ENCODE data around the gene ATOSB. TPM values are rescaled to one million over a fixed set of nuclear protein-coding genes. Genes with fewer than 3 reads are reported as not detected.
"Not testable (repeated sequence)": the region's sequence is repeated elsewhere in the genome, so short reads cannot be mapped to it uniquely, and the experiment has no call there.

Gene ATOSB
- 15.6 TPM for total RNA-seq
- long read RNA-seq, partial matches to known transcripts = 8 of 11 reads
- long read RNA-seq, other reads (novel, unspliced or antisense) = 3 of 11 reads

GRCh38 chr9:35115680-35116538, at the start of gene ATOSB:
Gene ATOSB, minus strand, starts transcription at chr9:35115862. Its CDS starts 7,588 bp downstream, at chr9:35108274.
- intact Hi-C loops (cut with micrococcal nuclease) = loop anchor here (5.0 to 10.0 kb wide), 2 partner anchors 141 to 359 kb away; no protein-coding TSS in a partner anchor
- ATAC-seq (peak; percentile 67), DNase-seq (peak; percentile 97)

GRCh38 chr9:35164711-35165110, 49.0 kb upstream of the ATOSB start:
- intact Hi-C loops (cut with micrococcal nuclease) = no loop called here
- DNase-seq (no peak), ATAC-seq (no peak)

GRCh38 chr9:35163413-35163812, 47.8 kb upstream of the ATOSB start:
- DNase-seq = no peak
- intact Hi-C loops (cut with micrococcal nuclease) = no loop called here
- no peak for ATAC-seq

GRCh38 chr9:35162605-35163315, 47.1 kb upstream of the ATOSB start:
- ATAC-seq (no peak), DNase-seq (no peak)
- intact Hi-C loops (cut with micrococcal nuclease) = no loop called here

- ATAC-seq = peak; percentile 99
- intact Hi-C loops (cut with micrococcal nuclease) = no loop called here
- peak; percentile 98 for DNase-seq
Observed at GRCh38 chr9:35161713-35162604, 46.3 kb upstream of the ATOSB start, which contains the start of gene UNC13B. Gene UNC13B, plus strand, starts transcription at chr9:35162009. Its CDS starts 275 bp downstream, at chr9:35162284.

GRCh38 chr9:35158501-35159280, 43.0 kb upstream of the ATOSB start:
- ATAC-seq = no peak
- DNase-seq = no peak
- intact Hi-C loops (cut with micrococcal nuclease) = no loop called here

GRCh38 chr9:35157836-35158235, 42.2 kb upstream of the ATOSB start:
- ATAC-seq; intact Hi-C loops (cut with micrococcal nuclease); DNase-seq: not testable (repeated sequence)

GRCh38 chr9:35156781-35157180, 41.1 kb upstream of the ATOSB start:
- DNase-seq (no peak), ATAC-seq (no peak)
- intact Hi-C loops (cut with micrococcal nuclease) = no loop called here

- DNase-seq (no peak), ATAC-seq (no peak)
- intact Hi-C loops (cut with micrococcal nuclease) = no loop called here
Observed at GRCh38 chr9:35152926-35153325, 37.3 kb upstream of the ATOSB start.

GRCh38 chr9:35147941-35148563, 32.4 kb upstream of the ATOSB start:
- ATAC-seq; DNase-seq; intact Hi-C loops (cut with micrococcal nuclease): not testable (repeated sequence)

- no peak for DNase-seq
- intact Hi-C loops (cut with micrococcal nuclease) = no loop called here
- ATAC-seq = no peak
Observed at GRCh38 chr9:35142037-35142436, 26.4 kb upstream of the ATOSB start.

- ATAC-seq (no peak), DNase-seq (no peak)
- intact Hi-C loops (cut with micrococcal nuclease) = no loop called here
Observed at GRCh38 chr9:35140093-35140492, 24.4 kb upstream of the ATOSB start.

GRCh38 chr9:35136866-35137265, 21.2 kb upstream of the ATOSB start:
- ATAC-seq = no peak
- no peak for DNase-seq
- intact Hi-C loops (cut with micrococcal nuclease) = no loop called here

GRCh38 chr9:35135988-35136387, 20.3 kb upstream of the ATOSB start:
- ATAC-seq (no peak), DNase-seq (no peak)
- intact Hi-C loops (cut with micrococcal nuclease) = no loop called here

GRCh38 chr9:35134920-35135319, 19.3 kb upstream of the ATOSB start:
- ATAC-seq (no peak), DNase-seq (no peak)
- intact Hi-C loops (cut with micrococcal nuclease) = no loop called here

GRCh38 chr9:35116898-35117551, 1.4 kb upstream of the ATOSB start:
- intact Hi-C loops (cut with micrococcal nuclease) = loop anchor here (5.0 to 10.0 kb wide), 2 partner anchors 140 to 358 kb away; no protein-coding TSS in a partner anchor
- ATAC-seq = peak; percentile 79
- DNase-seq = peak; percentile 91

GRCh38 chr9:35116539-35116897, 856 bp upstream of the ATOSB start:
- no peak for DNase-seq
- ATAC-seq = peak; percentile 6
- intact Hi-C loops (cut with micrococcal nuclease) = loop anchor here (5.0 to 10.0 kb wide), 2 partner anchors 141 to 358 kb away; no protein-coding TSS in a partner anchor

All from left ventricle myocardium superior (tissue), 1 donor.